Prostate gland (tissue), 2 donors: ENCODE data around the gene ADARB2.

Experiments
- CTCF ChIP-seq, 4 experiments: fragments of 200-600 bp in 2 of 4; fragments of 450-650 bp in 2 of 4; sonication (generic) in 2 of 4; IDR thresholded peaks; 1 replicate in 3 of 4; 2 replicates in 1 of 4; pipeline ENCODE4 v1.5.1; 2016 to 2019; ENCODE audit warnings: antibody characterized with exemption in 4 of 4, mild to moderate bottlenecking in 2 of 4, moderate library complexity in 2 of 4
- POLR2A ChIP-seq: fragments of 450-650 bp; IDR thresholded peaks from one replicate; pipeline ENCODE4 v1.6.1; 2016; ENCODE audit warnings: antibody characterized with exemption, mild to moderate bottlenecking

DNA sequence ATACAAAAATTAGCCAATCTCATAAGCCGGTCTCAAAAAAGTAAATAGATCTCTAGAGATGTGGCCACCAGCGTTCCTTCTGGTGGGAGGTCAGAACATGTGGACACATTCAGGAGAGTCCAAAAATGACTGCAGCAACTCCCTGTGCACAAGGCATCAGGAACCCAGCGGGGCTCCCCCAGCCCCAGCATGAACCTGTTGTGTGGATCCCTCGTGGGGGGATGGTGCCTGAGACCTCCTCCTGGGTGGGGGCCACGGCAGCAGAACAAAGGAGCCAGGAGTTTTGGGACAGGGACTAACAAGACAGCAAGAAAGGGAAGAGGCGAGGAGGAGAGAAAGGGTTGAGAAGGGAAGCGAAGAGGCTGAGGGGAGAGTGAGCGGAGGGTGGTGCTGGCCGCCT lies 559.4 kb downstream of the ADARB2 start:
- TF ChIP-seq CTCF (IDR thresholded peaks at IDR 0.05) = no peak
- no peak for TF ChIP-seq POLR2A
